Measurements from ENCODE around the gene ENO3. TPM values are rescaled to one million over a fixed set of nuclear protein-coding genes. Genes with fewer than 3 reads are reported as not detected.

ENO3 gene
- total RNA-seq, 4 donors from 2014 or later, result 0.31 to 3.6 (median 1.5) TPM; not detected in 1

DNA sequence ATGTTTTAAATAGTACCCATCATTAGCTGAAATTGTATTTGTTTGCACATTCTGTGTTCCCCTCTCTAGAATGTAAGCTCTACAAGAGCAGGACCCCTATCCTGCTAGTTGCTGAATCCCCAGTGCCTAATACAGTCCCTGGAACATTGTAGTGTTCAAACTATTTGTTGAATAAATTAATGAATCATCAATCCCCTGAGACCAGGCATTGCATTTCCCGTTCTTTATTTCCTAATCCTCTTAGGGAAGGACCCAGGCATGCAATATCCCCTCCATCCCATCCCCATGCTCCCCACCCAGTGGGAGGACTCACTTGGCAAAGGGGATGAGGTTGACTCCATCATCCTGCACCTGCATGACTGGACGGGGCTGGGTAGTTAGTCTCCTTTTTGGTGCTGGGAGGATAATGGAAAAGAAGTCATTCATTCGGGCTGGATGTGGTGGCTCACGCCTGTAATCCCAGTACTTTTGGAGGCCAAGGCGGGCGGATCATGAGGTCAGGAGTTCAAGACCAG lies 43.2 kb downstream of the ENO3 start:
- intact Hi-C loops (cut with DNase I), result no loop called here
- no peak for TF ChIP-seq POLR2A (IDR thresholded peaks at IDR 0.05)
- TF ChIP-seq, protein P1, sequence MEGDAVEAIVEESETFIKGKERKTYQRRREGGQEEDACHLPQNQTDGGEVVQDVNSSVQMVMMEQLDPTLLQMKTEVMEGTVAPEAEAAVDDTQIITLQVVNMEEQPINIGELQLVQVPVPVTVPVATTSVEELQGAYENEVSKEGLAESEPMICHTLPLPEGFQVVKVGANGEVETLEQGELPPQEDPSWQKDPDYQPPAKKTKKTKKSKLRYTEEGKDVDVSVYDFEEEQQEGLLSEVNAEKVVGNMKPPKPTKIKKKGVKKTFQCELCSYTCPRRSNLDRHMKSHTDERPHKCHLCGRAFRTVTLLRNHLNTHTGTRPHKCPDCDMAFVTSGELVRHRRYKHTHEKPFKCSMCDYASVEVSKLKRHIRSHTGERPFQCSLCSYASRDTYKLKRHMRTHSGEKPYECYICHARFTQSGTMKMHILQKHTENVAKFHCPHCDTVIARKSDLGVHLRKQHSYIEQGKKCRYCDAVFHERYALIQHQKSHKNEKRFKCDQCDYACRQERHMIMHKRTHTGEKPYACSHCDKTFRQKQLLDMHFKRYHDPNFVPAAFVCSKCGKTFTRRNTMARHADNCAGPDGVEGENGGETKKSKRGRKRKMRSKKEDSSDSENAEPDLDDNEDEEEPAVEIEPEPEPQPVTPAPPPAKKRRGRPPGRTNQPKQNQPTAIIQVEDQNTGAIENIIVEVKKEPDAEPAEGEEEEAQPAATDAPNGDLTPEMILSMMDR (IDR thresholded peaks at IDR 0.05), result no peak
- Histone ChIP-seq H3K27ac (no peak overlapping the region), H3K36me3 (no peaks in the 10 kb centered on the region), H3K27me3 (no peaks in the 10 kb centered on the region), H3K4me3 (no peak overlapping the region), H3K9me3 (no peaks in the 10 kb centered on the region), H3K4me1 (peaks cover 6 to 24% (median 11%) of the 10 kb centered on the region in 3 donors)
- WGBS, 2 donors, result 72 to 86% methylated on average over 3 to 5 of the region's 6 CpGs
- no peak for DNase-seq

DNA sequence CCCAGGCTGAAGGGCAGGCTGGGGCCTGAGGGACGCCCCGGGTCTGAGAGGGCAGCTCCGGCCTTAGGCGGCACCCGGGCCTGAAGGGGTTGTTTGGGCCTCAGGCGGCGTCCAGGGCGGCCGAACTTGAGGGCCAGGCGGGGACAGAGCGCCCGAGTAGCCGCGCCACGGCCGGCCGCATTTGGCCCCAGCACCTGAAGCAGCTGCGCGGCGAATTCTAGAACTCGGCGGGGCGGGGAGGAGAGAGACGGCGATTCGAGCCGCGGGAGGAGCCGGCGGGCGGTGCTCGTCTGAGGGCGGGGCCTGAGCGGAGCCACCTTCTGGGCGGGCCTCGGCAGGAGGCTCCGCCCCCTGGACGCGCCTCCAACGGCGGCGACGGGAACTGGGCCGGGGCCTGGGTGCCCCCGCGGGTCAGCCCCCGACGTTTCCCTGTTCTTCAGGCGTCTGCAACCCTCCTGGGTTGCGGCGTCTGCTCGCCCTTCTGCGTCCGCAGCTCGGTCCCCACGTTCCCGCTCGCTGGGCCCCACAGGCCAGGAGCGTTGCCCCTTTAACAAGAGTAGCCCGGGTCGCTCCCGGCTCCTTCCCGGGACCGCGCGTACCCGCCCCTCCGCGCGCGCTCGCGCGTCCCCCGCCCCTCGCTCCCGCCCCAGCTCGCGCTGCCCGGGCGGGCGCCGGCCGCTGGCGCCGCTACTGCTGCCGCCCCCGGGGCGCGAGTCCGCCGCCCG lies 46.5 kb downstream of the ENO3 start, which contains the start of the genes INCA1 and KIF1C:
TSS of gene INCA1 (minus strand) at position 221 of the 725 bp plus-strand sequence. CDS start 3,085 bp downstream, outside the sequence.
TSS of gene KIF1C (plus strand) at position 649 of the 725 bp plus-strand sequence. CDS start 2,297 bp downstream, outside the sequence.
- Histone ChIP-seq H3K4me1 (peaks cover 16 to 40% (median 25%) of the 10 kb centered on the region in 3 donors), H3K4me3 (peak within 1 kb of the TSS; percentile 80 to 98 (median 90)), H3K36me3 (peaks cover 7 to 24% (median 14%) of the 10 kb centered on the region in 3 donors), H3K9me3 (no peaks in the 10 kb centered on the region), H3K27ac (peak within 1 kb of the TSS; percentile 91 to 94 (median 93)), H3K27me3 (no peaks in the 10 kb centered on the region)
- WGBS, 2 donors, result 0% methylated on average over 5 to 18 of the region's 93 CpGs
- intact Hi-C loops (cut with DNase I), result no loop called here
- peak; percentile 29 for DNase-seq
- TF ChIP-seq POLR2A (IDR thresholded peaks at IDR 0.05), result peak in 2 of 4 donors; percentile 70 to 74
- TF ChIP-seq, protein P1 (IDR thresholded peaks at IDR 0.05), result peak in 5 of 6 experiments; percentile 14 to 48 (median 31)

DNA sequence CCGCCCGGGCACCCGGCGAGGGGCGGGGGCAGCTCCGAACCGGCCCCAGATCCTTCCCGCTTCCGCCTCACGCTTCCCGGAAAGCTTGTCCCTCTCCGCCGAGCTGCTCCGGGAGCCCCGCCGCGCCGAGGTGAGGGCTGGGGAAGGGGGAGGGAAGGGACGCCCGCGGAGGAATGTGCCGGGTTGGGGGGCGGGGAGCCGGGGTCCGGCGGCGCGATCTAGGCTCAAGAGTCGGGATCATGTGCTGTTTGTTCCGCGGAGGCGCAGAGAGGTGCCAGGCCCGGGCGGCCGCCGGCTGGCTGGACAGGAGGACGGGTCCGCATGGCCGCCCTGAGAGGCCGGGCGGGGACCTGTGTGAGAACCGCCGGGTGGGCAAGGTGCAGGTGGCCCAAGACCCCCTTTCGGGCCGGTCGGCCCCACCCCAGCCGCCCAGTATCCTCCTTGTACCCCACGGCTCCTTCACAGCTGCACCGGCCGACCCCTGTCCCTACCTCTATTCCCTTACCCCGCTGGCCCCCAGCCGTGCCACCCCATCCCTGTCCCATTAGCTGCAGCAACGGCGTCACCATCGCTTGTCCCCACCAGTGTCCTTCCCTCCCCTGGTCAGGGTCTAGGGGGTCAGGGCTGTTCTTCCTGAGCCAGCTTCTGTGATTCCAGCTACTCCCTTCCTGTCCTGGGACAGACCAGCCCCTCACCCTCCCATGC lies 47.3 kb downstream of the ENO3 start:
- intact Hi-C loops (cut with DNase I), result no loop called here
- whole genome bisulfite sequencing, 2 donors, result 0 to 2% methylated on average over 4 to 19 of the region's 55 CpGs
- DNase-seq, result no peak
- peak overlapping the region; percentile 91 to 94 (median 93) for H3K27ac ChIP-seq
- H3K9me3 ChIP-seq, result no peaks in the 10 kb centered on the region
- H3K27me3 ChIP-seq, result no peaks in the 10 kb centered on the region
- H3K4me3 ChIP-seq, result peak overlapping the region; percentile 80 to 98 (median 90)
- H3K4me1 ChIP-seq, result peaks cover 16 to 40% (median 25%) of the 10 kb centered on the region in 3 donors
- peaks cover 15 to 31% (median 21%) of the 10 kb centered on the region in 3 donors for H3K36me3 ChIP-seq
- TF ChIP-seq POLR2A (IDR thresholded peaks at IDR 0.05), result no peak
- TF ChIP-seq, protein P1 (IDR thresholded peaks at IDR 0.05), result no peak

DNA sequence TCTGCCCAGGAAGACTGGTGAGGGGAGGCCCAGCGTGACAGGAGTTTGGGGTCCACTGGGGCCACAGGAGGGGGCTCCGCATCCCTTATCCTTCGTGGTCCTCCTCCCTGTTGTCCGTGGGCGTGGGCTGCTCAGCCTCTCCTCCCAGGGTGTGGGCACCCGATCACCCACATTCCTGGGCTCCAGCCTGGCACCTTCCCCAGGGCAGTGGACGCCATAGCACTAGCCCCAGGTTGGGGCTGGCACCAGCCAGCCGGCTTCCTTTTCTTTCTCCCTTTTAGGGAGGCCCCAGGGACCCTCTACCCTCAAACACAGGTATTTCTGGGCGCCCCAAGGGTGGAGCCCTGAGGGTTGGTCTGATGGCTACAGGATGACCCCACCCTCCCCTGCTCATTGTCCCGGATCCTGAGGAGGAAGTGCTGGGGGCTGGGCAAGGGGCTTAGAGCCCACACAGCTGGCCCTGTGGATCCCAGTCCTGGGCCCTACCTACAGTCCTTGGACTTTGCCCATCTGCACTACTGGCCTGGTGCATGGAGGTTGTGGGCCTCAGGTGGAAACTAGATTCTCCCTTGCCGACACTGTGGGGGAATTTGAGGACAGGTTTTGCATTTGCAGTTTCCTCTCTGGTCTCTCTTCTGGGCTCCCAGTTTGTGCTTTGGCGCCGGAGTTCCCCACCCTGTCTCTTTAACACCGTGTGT lies 48.0 kb downstream of the ENO3 start:
- Histone ChIP-seq H3K36me3 (peaks cover 21 to 38% (median 28%) of the 10 kb centered on the region in 3 donors), H3K27ac (peak overlapping the region; percentile 91 to 94 (median 93)), H3K27me3 (no peaks in the 10 kb centered on the region), H3K4me1 (peaks cover 16 to 40% (median 25%) of the 10 kb centered on the region in 3 donors), H3K9me3 (no peaks in the 10 kb centered on the region), H3K4me3 (peak overlapping the region; percentile 80 to 98 (median 90))
- WGBS, 2 donors, result 9 to 19% methylated on average over 4 to 9 of the region's 14 CpGs
- no peak for DNase-seq
- TF ChIP-seq POLR2A (IDR thresholded peaks at IDR 0.05), result no peak
- TF ChIP-seq, protein P1 (IDR thresholded peaks at IDR 0.05), result no peak
- intact Hi-C loops (cut with DNase I), result no loop called here

Data from esophagus squamous epithelium (tissue), 5 donors.